IMR-90 (cell line): ENCODE measurements around the gene OR52J3. TPM values are rescaled to one million over a fixed set of nuclear protein-coding genes. Genes with fewer than 3 reads are reported as not detected.

Experiments used
- ATAC-seq: fragments of 200-7000 bp; cut with Tn5 transposase; 2 replicates; pipeline ENCODE4 v1.9.1; 2020; ENCODE audit warnings: low read depth, mild to moderate bottlenecking, moderate library complexity
- BruUV-seq: library from RNA; stranded (reverse); fragments of 400-500 nt; replicated peaks from 2 replicates; lab custom pipeline; 2021; lab: Mats Ljungman, UMichigan
- CTCF ChIA-PET: fragments of 300-600 bp; formaldehyde crosslinking; extraction: SDS; loops from one replicate; lab custom pipeline; 2021; ENCODE audit warnings: antibody characterized with exemption; lab: Yijun Ruan, JAX
- POLR2A ChIA-PET: fragments of 300-600 bp; sonication (Branson Sonifier 250); formaldehyde crosslinking; loops from one replicate; lab custom pipeline; 2022; ENCODE audit warnings: antibody characterized with exemption; ENCODE audit not compliant: unreplicated experiment; lab: Charles Lee
- DNase-seq: peaks from one replicate; pipeline ENCODE4 v3.0.0; 2013
- H2AFZ ChIP-seq: replicated peaks from 2 replicates; pipeline ENCODE3; 2013; ENCODE audit warnings: low read length, mild to moderate bottlenecking; ENCODE audit not compliant: poor library complexity
- H2AK5ac ChIP-seq: 2 replicates; pipeline ENCODE4 v1.6.1; 2013; ENCODE audit warnings: low read depth, low read length, inconsistent platforms
- H2AK9ac ChIP-seq: replicated peaks from 2 replicates; pipeline ENCODE3; 2013; ENCODE audit warnings: mild to moderate bottlenecking, low read depth, low read length, moderate library complexity; ENCODE audit not compliant: poor library complexity
- H2BK120ac ChIP-seq: 2 replicates; pipeline ENCODE4 v1.6.1; 2013; ENCODE audit warnings: low read depth, low read length, inconsistent platforms
- H2BK15ac ChIP-seq: 3 replicates; pipeline ENCODE4 v1.6.1; 2013; ENCODE audit warnings: low read depth, low read length, inconsistent platforms
- H2BK20ac ChIP-seq: 2 replicates; pipeline ENCODE4 v1.6.1; 2013; ENCODE audit warnings: low read depth, mild to moderate bottlenecking, inconsistent platforms, low read length, moderate library complexity
- H2BK5ac ChIP-seq: 2 replicates; pipeline ENCODE4 v1.6.1; 2013; ENCODE audit warnings: mild to moderate bottlenecking, low read depth, low read length, inconsistent platforms; ENCODE audit not compliant: poor library complexity, severe bottlenecking
- H3K14ac ChIP-seq: replicated peaks from 2 replicates; pipeline ENCODE4 v1.6.1; 2013; ENCODE audit warnings: low read depth, low read length, inconsistent platforms
- H3K18ac ChIP-seq: 2 replicates; pipeline ENCODE4 v1.6.1; 2013; ENCODE audit warnings: low read depth, low read length, control low read depth
- H3K23ac ChIP-seq: 2 replicates; pipeline ENCODE4 v1.6.1; 2013; ENCODE audit warnings: low read depth, low read length, inconsistent platforms
- H3K27ac ChIP-seq: 2 replicates; pipeline ENCODE4 v1.5.1; 2013; ENCODE audit warnings: mild to moderate bottlenecking, control low read depth, low read length; ENCODE audit not compliant: insufficient read depth
- H3K27me3 ChIP-seq: 2 replicates; pipeline ENCODE4 v1.6.1; 2013; ENCODE audit warnings: low read length; ENCODE audit not compliant: control insufficient read depth, insufficient read depth
- H3K36me3 ChIP-seq: 2 replicates; pipeline ENCODE4 v1.6.1; 2013; ENCODE audit warnings: low read length, mixed read lengths; ENCODE audit not compliant: control insufficient read depth, insufficient read depth
- H3K4ac ChIP-seq: 2 replicates; pipeline ENCODE4 v1.6.1; 2013; ENCODE audit warnings: low read depth, low read length, inconsistent platforms
- H3K4me1 ChIP-seq: 2 replicates; pipeline ENCODE4 v1.6.1; 2013; ENCODE audit warnings: low read length, mixed read lengths; ENCODE audit not compliant: control insufficient read depth, insufficient read depth
- H3K4me2 ChIP-seq: 2 replicates; pipeline ENCODE4 v1.6.1; 2013; ENCODE audit warnings: low read depth, mild to moderate bottlenecking, control low read depth, low read length, moderate library complexity
- H3K4me3 ChIP-seq: 2 replicates; pipeline ENCODE4 v1.5.1; 2013; ENCODE audit warnings: low read depth, mild to moderate bottlenecking, control low read depth, low read length, moderate library complexity; ENCODE audit not compliant: insufficient read depth
- H3K56ac ChIP-seq: 2 replicates; pipeline ENCODE4 v1.6.1; 2013; ENCODE audit warnings: low read length, inconsistent platforms; ENCODE audit not compliant: insufficient read depth; ENCODE audit errors: extremely low read depth
- H3K79me1 ChIP-seq, 2 experiments: 2 replicates each; pipeline ENCODE4 v1.6.1; 2013; ENCODE audit warnings: low read length in 2 of 2, inconsistent platforms in 1 of 2, low read depth in 1 of 2
- H3K9ac ChIP-seq: 2 replicates; pipeline ENCODE4 v1.6.1; 2013; ENCODE audit warnings: low read depth, low read length, control low read depth
- H3K9me1 ChIP-seq: 2 replicates; pipeline ENCODE4 v1.6.1; 2013; ENCODE audit warnings: low read length, inconsistent platforms; ENCODE audit not compliant: insufficient read depth
- H3K9me3 ChIP-seq: 2 replicates; pipeline ENCODE4 v1.6.1; 2013; ENCODE audit warnings: low read length; ENCODE audit not compliant: control insufficient read depth, insufficient read depth
- H4K20me1 ChIP-seq: 2 replicates; pipeline ENCODE4 v1.6.1; 2013; ENCODE audit warnings: low read length, inconsistent platforms; ENCODE audit not compliant: insufficient read depth
- H4K5ac ChIP-seq: 2 replicates; pipeline ENCODE4 v1.6.1; 2013; ENCODE audit warnings: mild to moderate bottlenecking, low read depth, low read length, control low read depth
- H4K8ac ChIP-seq, 2 experiments: 2 replicates each; pipeline ENCODE4 v1.6.1; 2013; ENCODE audit warnings: low read depth in 2 of 2, low read length in 2 of 2, control low read depth in 1 of 2, inconsistent platforms in 1 of 2
- H4K91ac ChIP-seq: 2 replicates; pipeline ENCODE4 v1.6.1; 2013; ENCODE audit warnings: low read depth, low read length, inconsistent platforms; ENCODE audit not compliant: insufficient read depth
- BHLHE40 ChIP-seq: fragments of 150-350 bp; IDR thresholded peaks from 2 replicates; pipeline ENCODE4 v1.6.1; 2016; ENCODE audit warnings: mild to moderate bottlenecking, low read depth, low read length
- CEBPB ChIP-seq: IDR thresholded peaks from 2 replicates; pipeline ENCODE4 v1.6.1; 2012; ENCODE audit warnings: low read depth, low read length, improper control_type of control experiment
- CHD1 ChIP-seq: IDR thresholded peaks from 2 replicates; pipeline ENCODE4 v1.6.1; 2012; ENCODE audit warnings: low read depth, low read length, improper control_type of control experiment
- CTCF ChIP-seq: conservative IDR thresholded peaks from 2 replicates; pipeline ENCODE4 v1.5.1; 2012; ENCODE audit warnings: mild to moderate bottlenecking, low read depth, low read length, improper control_type of control experiment
- FOS ChIP-seq: fragments of 150-350 bp; IDR thresholded peaks from 2 replicates; pipeline ENCODE4 v1.6.1; 2016; ENCODE audit warnings: low read depth, low read length
- MAFK ChIP-seq: IDR thresholded peaks from 2 replicates; pipeline ENCODE4 v1.6.1; 2012; ENCODE audit warnings: low read depth, low read length, improper control_type of control experiment
- MAZ ChIP-seq: IDR thresholded peaks from 2 replicates; pipeline ENCODE4 v1.6.1; 2012; ENCODE audit warnings: low read depth, mild to moderate bottlenecking, low read length, improper control_type of control experiment, moderate library complexity, borderline replicate concordance
- MXI1 ChIP-seq: IDR thresholded peaks from 2 replicates; pipeline ENCODE4 v1.6.1; 2012; ENCODE audit warnings: low read depth, mild to moderate bottlenecking, low read length, moderate library complexity, borderline replicate concordance
- NFE2L2 ChIP-seq: fragments of 150-350 bp; IDR thresholded peaks from 2 replicates; pipeline ENCODE4 v1.6.1; 2016; ENCODE audit warnings: low read depth, mild to moderate bottlenecking, low read length
- POLR2A ChIP-seq: IDR thresholded peaks from 2 replicates; pipeline ENCODE4 v1.6.1; 2012; ENCODE audit warnings: mild to moderate bottlenecking, low read depth, low read length
- RAD21 ChIP-seq: IDR thresholded peaks from 2 replicates; pipeline ENCODE4 v1.6.1; 2012; ENCODE audit warnings: low read length, improper control_type of control experiment
- RCOR1 ChIP-seq: IDR thresholded peaks from 2 replicates; pipeline ENCODE4 v1.6.1; 2012; ENCODE audit warnings: mild to moderate bottlenecking, low read length, improper control_type of control experiment; ENCODE audit not compliant: insufficient replicate concordance
- RFX5 ChIP-seq: IDR thresholded peaks from 2 replicates; pipeline ENCODE4 v1.8.0; 2012; ENCODE audit warnings: low read depth, mild to moderate bottlenecking, low read length, moderate library complexity
- SMC3 ChIP-seq: fragments of 150-350 bp; IDR thresholded peaks from 2 replicates; pipeline ENCODE4 v1.6.1; 2016; ENCODE audit warnings: low read depth, mild to moderate bottlenecking, antibody characterized with exemption, low read length, moderate library complexity
- WGBS, 2 experiments: methylation state at CpG; one replicate each; pipeline versions ENCODE4 v1.1.5 to v1.1.7; 2013; ENCODE audit warnings: missing lambda C conversion rate in 2 of 2; ENCODE audit not compliant: insufficient read length in 1 of 2; ENCODE audit errors: extremely low coverage in 2 of 2; 5-methylcytosine and 5-hydroxymethylcytosine counted together
- dilution Hi-C: fragments of 300-500 bp; cut with HindIII; formaldehyde crosslinking; loops from one replicate; pipeline ENCODE4 v1.14.3; 2018; ENCODE audit warnings: low sequenced_read_pairs; ENCODE audit not compliant: unreplicated experiment
- in situ Hi-C: fragments of 300-500 bp; cut with MboI; formaldehyde crosslinking; loops from 3 replicates; pipeline ENCODE4 v1.14.3; 2019; ENCODE audit warnings: low sequenced_read_pairs, inconsistent platforms, mixed read lengths
- intact Hi-C: fragments of 100-400 bp; cut with micrococcal nuclease; formaldehyde crosslinking; loops from 2 replicates; pipeline ENCODE4 v1.10.0; 2022
- polyA plus RNA-seq, 3 experiments: library from polyadenylated mRNA; depleted of rRNA; stranded (reverse); fragments of >200 nt; gene quantifications; 2 replicates each; pipeline ENCODE4 v1.2.3, GENCODE V29; 2012; ENCODE audit warnings: low replicate concordance in 1 of 3
- total RNA-seq: library from RNA; depleted of rRNA; stranded (reverse); fragments of >200 nt; gene quantifications from 2 replicates; pipeline ENCODE4 v1.2.3, GENCODE V29; 2012
- TF ChIP-seq, protein P1 (sequence below): fragments of 150-350 bp; IDR thresholded peaks from 2 replicates; pipeline ENCODE4 v1.6.1; 2017; ENCODE audit warnings: mild to moderate bottlenecking, antibody characterized with exemption, low read length, low read depth
- TF ChIP-seq, protein P2 (sequence below): fragments of 150-350 bp; IDR thresholded peaks from 2 replicates; pipeline ENCODE4 v1.6.1; 2016; ENCODE audit warnings: low read depth, mild to moderate bottlenecking, low read length, moderate library complexity, borderline replicate concordance

The OR52J3 gene
- total and polyA plus RNA-seq, 2 of the 4 experiments (the other 2 are of a cell fraction), result not detected

DNA sequence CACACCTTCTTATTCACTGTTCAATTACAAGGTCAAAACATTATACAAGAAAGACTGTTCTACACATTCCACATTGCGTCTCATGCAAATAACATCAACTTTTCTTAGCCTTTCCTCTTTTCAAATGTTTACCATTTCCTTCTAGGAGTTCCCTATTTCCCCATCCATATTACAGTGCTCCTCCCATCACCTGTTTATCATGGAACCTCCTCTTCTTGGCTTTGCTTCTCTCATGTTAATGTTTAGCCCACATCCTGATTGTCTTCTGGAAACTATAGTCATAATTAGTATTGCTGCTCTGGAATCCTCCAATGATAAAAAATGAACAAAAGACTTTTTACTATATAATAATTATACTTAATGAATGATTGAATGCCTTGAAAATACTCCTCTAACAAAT is 44.3 kb downstream of the OR52J3 start:
- Histone ChIP-seq H2BK5ac (no peak overlapping the region), H3K4ac (no peak overlapping the region), H3K56ac (no peak overlapping the region), H3K14ac (no peak overlapping the region), H3K27me3 (no peaks in the 10 kb centered on the region), H4K8ac (no peak overlapping the region), H3K4me1 (no peaks in the 10 kb centered on the region), H2BK15ac (no peak overlapping the region), H3K4me2 (no peak overlapping the region), H3K9me3 (no peaks in the 10 kb centered on the region), H2AFZ (no peak overlapping the region), H3K4me3 (no peak overlapping the region), H3K36me3 (no peaks in the 10 kb centered on the region), H2AK9ac (no peak overlapping the region), H2BK20ac (no peak overlapping the region), H4K91ac (no peak overlapping the region), H2AK5ac (no peak overlapping the region), H3K9ac (no peak overlapping the region), H3K27ac (no peak overlapping the region), H4K20me1 (no peaks in the 10 kb centered on the region), H2BK120ac (no peak overlapping the region), H3K23ac (no peak overlapping the region), H3K18ac (no peak overlapping the region), H3K79me1 (no peaks in the 10 kb centered on the region), H3K9me1 (no peaks in the 10 kb centered on the region), H4K5ac (no peak overlapping the region)
- 43% methylated on average over 1 of the region's 1 CpG; no CpG with 5 or more reads in 1 of the 2 experiments for WGBS, 2 experiments
- ChIA-PET CTCF (no interaction called here), POLR2A (no interaction called here)
- no TSS peak for BruUV-seq
- no peak for DNase-seq
- in situ Hi-C loops, result no loop called here
- no peak for ATAC-seq
- dilution Hi-C loops, result no loop called here
- intact Hi-C loops, result no loop called here
- no peak for TF ChIP-seq CEBPB
- TF ChIP-seq FOS, result no peak
- no peak for TF ChIP-seq CTCF
- TF ChIP-seq MXI1, result no peak
- TF ChIP-seq, protein P1, sequence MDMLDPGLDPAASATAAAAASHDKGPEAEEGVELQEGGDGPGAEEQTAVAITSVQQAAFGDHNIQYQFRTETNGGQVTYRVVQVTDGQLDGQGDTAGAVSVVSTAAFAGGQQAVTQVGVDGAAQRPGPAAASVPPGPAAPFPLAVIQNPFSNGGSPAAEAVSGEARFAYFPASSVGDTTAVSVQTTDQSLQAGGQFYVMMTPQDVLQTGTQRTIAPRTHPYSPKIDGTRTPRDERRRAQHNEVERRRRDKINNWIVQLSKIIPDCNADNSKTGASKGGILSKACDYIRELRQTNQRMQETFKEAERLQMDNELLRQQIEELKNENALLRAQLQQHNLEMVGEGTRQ, result no peak
- TF ChIP-seq SMC3, result no peak
- no peak for TF ChIP-seq RAD21
- no peak for TF ChIP-seq CHD1
- TF ChIP-seq MAFK, result no peak
- TF ChIP-seq NFE2L2, result no peak
- TF ChIP-seq RCOR1, result no peak
- no peak for TF ChIP-seq POLR2A
- TF ChIP-seq MAZ, result no peak
- TF ChIP-seq BHLHE40, result no peak
- TF ChIP-seq RFX5, result no peak
- TF ChIP-seq, protein P2, sequence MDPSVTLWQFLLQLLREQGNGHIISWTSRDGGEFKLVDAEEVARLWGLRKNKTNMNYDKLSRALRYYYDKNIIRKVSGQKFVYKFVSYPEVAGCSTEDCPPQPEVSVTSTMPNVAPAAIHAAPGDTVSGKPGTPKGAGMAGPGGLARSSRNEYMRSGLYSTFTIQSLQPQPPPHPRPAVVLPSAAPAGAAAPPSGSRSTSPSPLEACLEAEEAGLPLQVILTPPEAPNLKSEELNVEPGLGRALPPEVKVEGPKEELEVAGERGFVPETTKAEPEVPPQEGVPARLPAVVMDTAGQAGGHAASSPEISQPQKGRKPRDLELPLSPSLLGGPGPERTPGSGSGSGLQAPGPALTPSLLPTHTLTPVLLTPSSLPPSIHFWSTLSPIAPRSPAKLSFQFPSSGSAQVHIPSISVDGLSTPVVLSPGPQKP, result no peak
